Panc1 (cell line): ENCODE measurements around the gene LHFPL2.
"Not testable (repeated sequence)": the region's sequence is repeated elsewhere in the genome, so short reads cannot be mapped to it uniquely, and the experiment has no call there.

ENCODE experiments used
- POLR2AphosphoS5 ChIP-seq: IDR thresholded peaks from 2 replicates; pipeline ENCODE4 v1.6.1; 2012; ENCODE audit warnings: mild to moderate bottlenecking, low read depth, low read length, moderate library complexity
- TF ChIP-seq, protein P1 (sequence below): fragments of 450-650 bp; IDR thresholded peaks from 2 replicates; pipeline ENCODE4 v1.5.1; 2017; ENCODE audit warnings: mild to moderate bottlenecking

DNA sequence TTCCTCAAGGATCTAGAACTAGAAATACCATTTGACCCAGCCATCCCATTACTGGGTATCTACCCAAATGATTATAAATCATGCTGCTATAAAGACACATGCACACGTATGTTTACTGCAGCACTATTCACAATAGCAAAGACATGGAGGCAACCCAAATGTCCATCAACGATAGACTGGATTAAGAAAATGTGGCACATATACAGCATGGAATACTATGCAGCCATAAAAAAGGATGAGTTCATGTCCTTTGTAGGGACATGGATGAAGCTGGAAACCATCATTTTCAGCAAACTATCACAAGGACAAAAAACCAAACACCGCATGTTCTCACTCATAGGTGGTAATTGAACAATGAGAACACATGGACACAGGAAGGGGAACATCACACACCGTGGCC, 38.9 kb upstream of the LHFPL2 start:
- TF ChIP-seq, protein P1, sequence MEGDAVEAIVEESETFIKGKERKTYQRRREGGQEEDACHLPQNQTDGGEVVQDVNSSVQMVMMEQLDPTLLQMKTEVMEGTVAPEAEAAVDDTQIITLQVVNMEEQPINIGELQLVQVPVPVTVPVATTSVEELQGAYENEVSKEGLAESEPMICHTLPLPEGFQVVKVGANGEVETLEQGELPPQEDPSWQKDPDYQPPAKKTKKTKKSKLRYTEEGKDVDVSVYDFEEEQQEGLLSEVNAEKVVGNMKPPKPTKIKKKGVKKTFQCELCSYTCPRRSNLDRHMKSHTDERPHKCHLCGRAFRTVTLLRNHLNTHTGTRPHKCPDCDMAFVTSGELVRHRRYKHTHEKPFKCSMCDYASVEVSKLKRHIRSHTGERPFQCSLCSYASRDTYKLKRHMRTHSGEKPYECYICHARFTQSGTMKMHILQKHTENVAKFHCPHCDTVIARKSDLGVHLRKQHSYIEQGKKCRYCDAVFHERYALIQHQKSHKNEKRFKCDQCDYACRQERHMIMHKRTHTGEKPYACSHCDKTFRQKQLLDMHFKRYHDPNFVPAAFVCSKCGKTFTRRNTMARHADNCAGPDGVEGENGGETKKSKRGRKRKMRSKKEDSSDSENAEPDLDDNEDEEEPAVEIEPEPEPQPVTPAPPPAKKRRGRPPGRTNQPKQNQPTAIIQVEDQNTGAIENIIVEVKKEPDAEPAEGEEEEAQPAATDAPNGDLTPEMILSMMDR: not testable (repeated sequence)
- TF ChIP-seq POLR2AphosphoS5: not testable (repeated sequence)
